Spleen (tissue), 7 donors: Measurements from ENCODE around the gene ZXDC.

Experiments
- POLR2A ChIP-seq, 3 donors: fragments of 450-650 bp; IDR thresholded peaks; one replicate each; pipeline ENCODE4 v1.5.1; 2017; ENCODE audit warnings: antibody characterized with exemption in 3 of 3, mild to moderate bottlenecking in 1 of 3
- POLR2AphosphoS5 ChIP-seq, 3 donors: sonication (generic); formaldehyde crosslinking; IDR thresholded peaks; one replicate each; pipeline ENCODE4 v1.5.1; 2017; ENCODE audit warnings: antibody characterized with exemption in 3 of 3
- TF ChIP-seq, protein P1 (sequence below), 11 experiments: fragments of 200-600 bp in 7 of 11; fragments of 450-650 bp in 4 of 11; sonication (generic) in 4 of 11; IDR thresholded peaks in 8 of 11; conservative IDR thresholded peaks in 3 of 11; 1 replicate in 7 of 11; 2 replicates in 4 of 11; pipeline versions ENCODE4 v1.4.0 to v1.8.0; 2016 to 2021; ENCODE audit warnings: antibody characterized with exemption in 11 of 11, inconsistent platforms in 4 of 11, mild to moderate bottlenecking in 1 of 11
- donor health status: DM: no; HTN: no; CAD: no; lungs with moderate emphysema.
- donor health status: DM: no; HTN: no; CAD: no.
- donor health status: DM: no; HTN: no; CAD: no.

DNA sequence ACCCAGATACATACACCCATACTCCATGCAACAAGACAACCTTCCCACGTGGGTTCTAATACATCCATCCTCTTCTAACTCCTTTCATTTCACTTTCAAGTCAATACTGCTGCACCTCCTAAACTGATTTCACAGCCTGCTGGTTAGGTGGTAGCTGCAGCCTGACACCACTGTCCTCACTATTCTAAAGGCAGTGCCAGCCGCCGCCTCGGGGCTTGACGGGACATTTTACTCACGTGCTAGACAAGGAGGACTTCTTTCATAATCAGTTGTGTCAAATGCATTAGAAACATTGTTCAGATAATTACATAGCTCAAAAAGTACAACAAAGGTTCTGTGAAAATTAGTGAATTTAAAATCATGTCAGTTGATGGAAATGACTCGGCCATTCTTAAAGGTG lies 35.6 kb upstream of the ZXDC start:
- TF ChIP-seq POLR2A (IDR thresholded peaks at IDR 0.05): no peak
- TF ChIP-seq, protein P1, sequence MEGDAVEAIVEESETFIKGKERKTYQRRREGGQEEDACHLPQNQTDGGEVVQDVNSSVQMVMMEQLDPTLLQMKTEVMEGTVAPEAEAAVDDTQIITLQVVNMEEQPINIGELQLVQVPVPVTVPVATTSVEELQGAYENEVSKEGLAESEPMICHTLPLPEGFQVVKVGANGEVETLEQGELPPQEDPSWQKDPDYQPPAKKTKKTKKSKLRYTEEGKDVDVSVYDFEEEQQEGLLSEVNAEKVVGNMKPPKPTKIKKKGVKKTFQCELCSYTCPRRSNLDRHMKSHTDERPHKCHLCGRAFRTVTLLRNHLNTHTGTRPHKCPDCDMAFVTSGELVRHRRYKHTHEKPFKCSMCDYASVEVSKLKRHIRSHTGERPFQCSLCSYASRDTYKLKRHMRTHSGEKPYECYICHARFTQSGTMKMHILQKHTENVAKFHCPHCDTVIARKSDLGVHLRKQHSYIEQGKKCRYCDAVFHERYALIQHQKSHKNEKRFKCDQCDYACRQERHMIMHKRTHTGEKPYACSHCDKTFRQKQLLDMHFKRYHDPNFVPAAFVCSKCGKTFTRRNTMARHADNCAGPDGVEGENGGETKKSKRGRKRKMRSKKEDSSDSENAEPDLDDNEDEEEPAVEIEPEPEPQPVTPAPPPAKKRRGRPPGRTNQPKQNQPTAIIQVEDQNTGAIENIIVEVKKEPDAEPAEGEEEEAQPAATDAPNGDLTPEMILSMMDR (IDR thresholded peaks at IDR 0.05 in 8 of 11, conservative IDR thresholded peaks at IDR 0.05 in 3 of 11): no peak
- no peak for TF ChIP-seq POLR2AphosphoS5 (IDR thresholded peaks at IDR 0.05)
